NT2/D1 (cell line): ENCODE results near the gene C20orf144.

ENCODE experiments used
- DNase-seq: peaks from one replicate; pipeline ENCODE4 v3.0.0-alpha.2; 2011; ENCODE audit warnings: low read depth, low spot score
- H3K27me3 ChIP-seq: 2 replicates; pipeline ENCODE4 v1.6.0; 2011; ENCODE audit warnings: mild to moderate bottlenecking; ENCODE audit not compliant: insufficient read length, insufficient read depth
- H3K36me3 ChIP-seq: 2 replicates; pipeline ENCODE4 v1.6.1; 2011; ENCODE audit warnings: mild to moderate bottlenecking, low read length, mixed read lengths; ENCODE audit not compliant: insufficient read depth, insufficient read length
- H3K4me1 ChIP-seq: 2 replicates; pipeline ENCODE4 v1.5.1; 2011; ENCODE audit not compliant: insufficient read depth, insufficient read length
- H3K4me3 ChIP-seq: 2 replicates; pipeline ENCODE4 v1.5.1; 2011; ENCODE audit warnings: low read depth; ENCODE audit not compliant: insufficient read length
- H3K9ac ChIP-seq: 2 replicates; pipeline ENCODE4 v1.6.0; 2011; ENCODE audit warnings: low read depth; ENCODE audit not compliant: insufficient read length
- H3K9me3 ChIP-seq: 2 replicates; pipeline ENCODE4 v1.5.1; 2011; ENCODE audit warnings: mild to moderate bottlenecking, low read length; ENCODE audit not compliant: insufficient read depth
- SUZ12 ChIP-seq: IDR thresholded peaks from 2 replicates; pipeline ENCODE4 v1.6.1; 2011; ENCODE audit not compliant: insufficient read length, insufficient read depth; ENCODE audit errors: extremely low read depth
- YY1 ChIP-seq: IDR thresholded peaks from 2 replicates; pipeline ENCODE4 v1.6.1; 2011; ENCODE audit not compliant: insufficient read length, insufficient read depth
- ZNF274 ChIP-seq: IDR thresholded peaks from 2 replicates; pipeline ENCODE4 v1.6.1; 2011; ENCODE audit warnings: mild to moderate bottlenecking, low read depth, low read length

C20orf144 gene

GRCh38 chr20:33687993-33688937 is 26.1 kb downstream of the C20orf144 start:
- peaks cover 38% of the 10 kb centered on the region for H3K27me3 ChIP-seq

GRCh38 chr20:33688938-33689424 is 26.9 kb downstream of the C20orf144 start:
- H3K36me3 ChIP-seq, result peaks cover 3% of the 10 kb centered on the region
- peaks cover 38% of the 10 kb centered on the region for H3K27me3 ChIP-seq
- no peak overlapping the region for H3K4me3 ChIP-seq
- H3K9me3 ChIP-seq, result no peaks in the 10 kb centered on the region
- no peak overlapping the region for H3K9ac ChIP-seq
- peaks cover 15% of the 10 kb centered on the region for H3K4me1 ChIP-seq
- DNase-seq, result no peak
- no peak for TF ChIP-seq ZNF274
- TF ChIP-seq YY1, result no peak
- TF ChIP-seq SUZ12, result no peak

More at GRCh38 chr20:33687993-33688937, 26.1 kb downstream of the C20orf144 start:
- DNase-seq, result no peak
- TF ChIP-seq SUZ12 (no peak), YY1 (no peak), ZNF274 (no peak)
- Histone ChIP-seq H3K4me1 (peaks cover 13% of the 10 kb centered on the region), H3K4me3 (no peak overlapping the region), H3K36me3 (peaks cover 6% of the 10 kb centered on the region), H3K9ac (no peak overlapping the region), H3K9me3 (no peaks in the 10 kb centered on the region)

- Histone ChIP-seq H3K27me3 (peaks cover 38% of the 10 kb centered on the region), H3K4me3 (no peak overlapping the region), H3K9me3 (no peaks in the 10 kb centered on the region), H3K4me1 (peaks cover 16% of the 10 kb centered on the region), H3K9ac (no peak overlapping the region), H3K36me3 (no peaks in the 10 kb centered on the region)
- DNase-seq, result no peak
- no peak for TF ChIP-seq SUZ12
These were observed 27.4 kb downstream of the C20orf144 start for GRCh38 chr20:33689493-33689892.

- Histone ChIP-seq H3K4me1 (peaks cover 15% of the 10 kb centered on the region), H3K9me3 (no peaks in the 10 kb centered on the region), H3K27me3 (peaks cover 38% of the 10 kb centered on the region), H3K36me3 (no peaks in the 10 kb centered on the region), H3K9ac (no peak overlapping the region), H3K4me3 (no peak overlapping the region)
- no peak for TF ChIP-seq SUZ12
- TF ChIP-seq ZNF274, result no peak
- TF ChIP-seq YY1, result no peak
- DNase-seq, result no peak
These were observed 27.8 kb downstream of the C20orf144 start for GRCh38 chr20:33689973-33690372.

- H3K36me3 ChIP-seq, result no peaks in the 10 kb centered on the region
- peaks cover 10% of the 10 kb centered on the region for H3K4me1 ChIP-seq
- H3K27me3 ChIP-seq, result peaks cover 23% of the 10 kb centered on the region
- H3K9ac ChIP-seq, result no peak overlapping the region
- no peak for DNase-seq
- no peak for TF ChIP-seq YY1
- TF ChIP-seq ZNF274, result no peak
- TF ChIP-seq SUZ12, result no peak
- H3K4me3 ChIP-seq, result no peak overlapping the region
- H3K9me3 ChIP-seq, result peaks cover 9% of the 10 kb centered on the region; the same call in 1 of the 2 replicates
These were observed 31.2 kb downstream of the C20orf144 start for GRCh38 chr20:33693289-33693688.

GRCh38 chr20:33693741-33694638 is 31.9 kb downstream of the C20orf144 start:
- TF ChIP-seq YY1 (no peak), SUZ12 (no peak), ZNF274 (no peak)
- no peak for DNase-seq
- peaks cover 10% of the 10 kb centered on the region for H3K4me1 ChIP-seq
- H3K9ac ChIP-seq, result no peak overlapping the region
- H3K9me3 ChIP-seq, result peaks cover 11% of the 10 kb centered on the region; the same call in 1 of the 2 replicates
- peaks cover 16% of the 10 kb centered on the region for H3K27me3 ChIP-seq
- H3K36me3 ChIP-seq, result no peaks in the 10 kb centered on the region
- H3K4me3 ChIP-seq, result no peak overlapping the region

- Histone ChIP-seq H3K27me3 (peaks cover 9% of the 10 kb centered on the region), H3K4me3 (no peak overlapping the region), H3K9ac (peak overlapping the region; percentile 21), H3K4me1 (peaks cover 10% of the 10 kb centered on the region), H3K36me3 (no peaks in the 10 kb centered on the region), H3K9me3 (peaks cover 11% of the 10 kb centered on the region; the same call in 1 of the 2 replicates)
- no peak for DNase-seq
- TF ChIP-seq SUZ12, result no peak
- no peak for TF ChIP-seq ZNF274
- TF ChIP-seq YY1, result no peak
These were observed 32.5 kb downstream of the C20orf144 start for GRCh38 chr20:33694639-33695012.
